Measurements from ENCODE around the gene ATXN7L3B. TPM values are rescaled to one million over a fixed set of nuclear protein-coding genes. Genes with fewer than 3 reads are reported as not detected.
A peak's percentile ranks its signal among the peaks of the same experiment; 100 is the strongest.

Gene ATXN7L3B
- total RNA-seq, 1 experiment from 2014 or later: 30.6 TPM

GRCh38 chr12:74509886-74510285 lies 27.7 kb upstream of the ATXN7L3B start:
- H3K4me1 Mint-ChIP-seq (ENCODE audit: low read depth, unreplicated experiment): peaks cover 6% of the 10 kb centered on the region
- H3K9me3 Mint-ChIP-seq (ENCODE audit: unreplicated experiment): no peaks in the 10 kb centered on the region
- intact Hi-C loops (cut with micrococcal nuclease; ENCODE audit: unreplicated experiment): loop anchor here (1.0 kb wide), 1 partner anchor 27 kb away; the partner anchor contains the start of gene ATXN7L3B
- Histone ChIP-seq H3K4me1 (no peaks in the 10 kb centered on the region), H3K4me3 (ENCODE audit: low read depth, low read length) (no peak overlapping the region), H3K9me3 (no peaks in the 10 kb centered on the region), H3K36me3 (ENCODE audit: control insufficient read depth, insufficient read depth, low read length) (no peaks in the 10 kb centered on the region), H3K27me3 (replicated peaks; ENCODE audit: control insufficient read depth, insufficient read depth, low read length) (no peaks in the 10 kb centered on the region)
- DNase-seq: no peak
- peak overlapping the region; percentile 92 for H3K4me3 Mint-ChIP-seq (ENCODE audit: unreplicated experiment)
- no peaks in the 10 kb centered on the region for H3K27me3 Mint-ChIP-seq (ENCODE audit: insufficient read depth, unreplicated experiment)
- ChIA-PET CTCF (no interaction called here), POLR2A (interaction anchor here (0.6 kb wide), 2 partner anchors 28 to 208 kb away, joined by 3 to 4 read pairs; partner anchors contain the start of gene ATXN7L3B)
- no peaks in the 10 kb centered on the region for H3K36me3 Mint-ChIP-seq (ENCODE audit: insufficient read depth, unreplicated experiment)
- no TSS peak for BruUV-seq (replicated peaks)
- H3K27ac Mint-ChIP-seq (ENCODE audit: unreplicated experiment): peak overlapping the region; percentile 95
- TF ChIP-seq CTCF (IDR thresholded peaks at IDR 0.05; ENCODE audit: insufficient read depth in 1 of 2, low read depth in 1 of 2, low read length in 1 of 2, severe bottlenecking in 1 of 2, unreplicated experiment in 1 of 2): no peak

GRCh38 chr12:74514098-74514872 lies 23.4 kb upstream of the ATXN7L3B start:
- no peaks in the 10 kb centered on the region for H3K36me3 Mint-ChIP-seq (ENCODE audit: insufficient read depth, unreplicated experiment)
- no peaks in the 10 kb centered on the region for H3K9me3 Mint-ChIP-seq (ENCODE audit: unreplicated experiment)
- Histone ChIP-seq H3K4me3 (ENCODE audit: low read depth, low read length) (no peak overlapping the region), H3K27me3 (replicated peaks; ENCODE audit: control insufficient read depth, insufficient read depth, low read length) (no peaks in the 10 kb centered on the region), H3K36me3 (ENCODE audit: control insufficient read depth, insufficient read depth, low read length) (no peaks in the 10 kb centered on the region), H3K4me1 (no peaks in the 10 kb centered on the region), H3K9me3 (no peaks in the 10 kb centered on the region)
- no peak overlapping the region for H3K27ac Mint-ChIP-seq (ENCODE audit: unreplicated experiment)
- H3K4me3 Mint-ChIP-seq (ENCODE audit: unreplicated experiment): no peak overlapping the region
- POLR2A ChIA-PET: no interaction called here
- CTCF ChIA-PET: no interaction called here
- BruUV-seq (replicated peaks): no TSS peak
- DNase-seq: no peak
- H3K27me3 Mint-ChIP-seq (ENCODE audit: insufficient read depth, unreplicated experiment): peaks cover 2% of the 10 kb centered on the region
- intact Hi-C loops (cut with micrococcal nuclease; ENCODE audit: unreplicated experiment): no loop called here
- TF ChIP-seq CTCF (IDR thresholded peaks at IDR 0.05; ENCODE audit: insufficient read depth in 1 of 2, low read depth in 1 of 2, low read length in 1 of 2, severe bottlenecking in 1 of 2, unreplicated experiment in 1 of 2): no peak
- peaks cover 6% of the 10 kb centered on the region for H3K4me1 Mint-ChIP-seq (ENCODE audit: low read depth, unreplicated experiment)

GRCh38 chr12:74515849-74516248 lies 21.8 kb upstream of the ATXN7L3B start:
- TF ChIP-seq CTCF (IDR thresholded peaks at IDR 0.05; ENCODE audit: insufficient read depth in 1 of 2, low read depth in 1 of 2, low read length in 1 of 2, severe bottlenecking in 1 of 2, unreplicated experiment in 1 of 2): no peak
- H3K4me1 ChIP-seq: no peaks in the 10 kb centered on the region
- H3K27ac Mint-ChIP-seq (ENCODE audit: unreplicated experiment): no peak overlapping the region
- ChIA-PET CTCF (no interaction called here), POLR2A (no interaction called here)
- H3K9me3 Mint-ChIP-seq (ENCODE audit: unreplicated experiment): no peaks in the 10 kb centered on the region
- no peaks in the 10 kb centered on the region for H3K36me3 Mint-ChIP-seq (ENCODE audit: insufficient read depth, unreplicated experiment)
- H3K4me1 Mint-ChIP-seq (ENCODE audit: low read depth, unreplicated experiment): no peaks in the 10 kb centered on the region
- no peak overlapping the region for H3K4me3 ChIP-seq (ENCODE audit: low read depth, low read length)
- H3K27me3 ChIP-seq (replicated peaks; ENCODE audit: control insufficient read depth, insufficient read depth, low read length): no peaks in the 10 kb centered on the region
- no peak overlapping the region for H3K4me3 Mint-ChIP-seq (ENCODE audit: unreplicated experiment)
- H3K9me3 ChIP-seq: no peaks in the 10 kb centered on the region
- H3K36me3 ChIP-seq (ENCODE audit: control insufficient read depth, insufficient read depth, low read length): no peaks in the 10 kb centered on the region
- BruUV-seq (replicated peaks): no TSS peak
- peaks cover 2% of the 10 kb centered on the region for H3K27me3 Mint-ChIP-seq (ENCODE audit: insufficient read depth, unreplicated experiment)
- no peak for DNase-seq
- intact Hi-C loops (cut with micrococcal nuclease; ENCODE audit: unreplicated experiment): no loop called here
